ENCODE measurements around the gene ZNF536.
"Not testable (repeated sequence)": the region's sequence is repeated elsewhere in the genome, so short reads cannot be mapped to it uniquely, and the experiment has no call there.

ZNF536 gene

GRCh38 chr19:30419568-30420180 lies 47.5 kb downstream of the ZNF536 start:
- no peak for DNase-seq (ENCODE audit: low read depth)

GRCh38 chr19:30420316-30420715 lies 48.1 kb downstream of the ZNF536 start:
- DNase-seq (ENCODE audit: low read depth) = no peak

- no peak for DNase-seq (ENCODE audit: low read depth)
Measured at GRCh38 chr19:30420881-30421280, 48.7 kb downstream of the ZNF536 start.

- no peak for DNase-seq (ENCODE audit: low read depth)
Measured at GRCh38 chr19:30421571-30421970, 49.4 kb downstream of the ZNF536 start.

GRCh38 chr19:30423481-30423880 lies 51.3 kb downstream of the ZNF536 start:
- no peak for DNase-seq (ENCODE audit: low read depth)

GRCh38 chr19:30425885-30426838 lies 54.0 kb downstream of the ZNF536 start:
- no peak for DNase-seq (ENCODE audit: low read depth)

GRCh38 chr19:30426864-30427263 lies 54.7 kb downstream of the ZNF536 start:
- no peak for DNase-seq (ENCODE audit: low read depth)

GRCh38 chr19:30428092-30428680 lies 56.0 kb downstream of the ZNF536 start:
- no peak for DNase-seq (ENCODE audit: low read depth)

GRCh38 chr19:30428844-30429243 lies 56.7 kb downstream of the ZNF536 start:
- no peak for DNase-seq (ENCODE audit: low read depth)

GRCh38 chr19:30430206-30430734 lies 58.1 kb downstream of the ZNF536 start:
- no peak for DNase-seq (ENCODE audit: low read depth)

GRCh38 chr19:30431591-30431990 lies 59.4 kb downstream of the ZNF536 start:
- DNase-seq (ENCODE audit: low read depth) = no peak

GRCh38 chr19:30434797-30435594 lies 62.8 kb downstream of the ZNF536 start:
- DNase-seq (ENCODE audit: low read depth) = no peak

- DNase-seq (ENCODE audit: low read depth) = no peak
Measured at GRCh38 chr19:30437869-30438268, 65.7 kb downstream of the ZNF536 start.

- no peak for DNase-seq (ENCODE audit: low read depth)
Measured at GRCh38 chr19:30439310-30439709, 67.1 kb downstream of the ZNF536 start.

GRCh38 chr19:30441011-30441410 lies 68.8 kb downstream of the ZNF536 start:
- DNase-seq (ENCODE audit: low read depth) = no peak

- DNase-seq (ENCODE audit: low read depth) = no peak
Measured at GRCh38 chr19:30442674-30443073, 70.5 kb downstream of the ZNF536 start.

- DNase-seq (ENCODE audit: low read depth) = no peak
Measured at GRCh38 chr19:30443531-30444252, 71.5 kb downstream of the ZNF536 start.

GRCh38 chr19:30444253-30444671 lies 72.1 kb downstream of the ZNF536 start:
- DNase-seq (ENCODE audit: low read depth) = no peak

GRCh38 chr19:30444686-30445232 lies 72.6 kb downstream of the ZNF536 start:
- no peak for DNase-seq (ENCODE audit: low read depth)

- DNase-seq (ENCODE audit: low read depth) = no peak
Measured at GRCh38 chr19:30445385-30445784, 73.2 kb downstream of the ZNF536 start.

GRCh38 chr19:30446120-30446519 lies 73.9 kb downstream of the ZNF536 start:
- not testable (repeated sequence) for DNase-seq (ENCODE audit: low read depth)
